Measurements from ENCODE around the gene SMG9. TPM values are rescaled to one million over a fixed set of nuclear protein-coding genes. Genes with fewer than 3 reads are reported as not detected.

The SMG9 gene
- total RNA-seq, 1 donor from 2014 or later, result 86.6 TPM

DNA sequence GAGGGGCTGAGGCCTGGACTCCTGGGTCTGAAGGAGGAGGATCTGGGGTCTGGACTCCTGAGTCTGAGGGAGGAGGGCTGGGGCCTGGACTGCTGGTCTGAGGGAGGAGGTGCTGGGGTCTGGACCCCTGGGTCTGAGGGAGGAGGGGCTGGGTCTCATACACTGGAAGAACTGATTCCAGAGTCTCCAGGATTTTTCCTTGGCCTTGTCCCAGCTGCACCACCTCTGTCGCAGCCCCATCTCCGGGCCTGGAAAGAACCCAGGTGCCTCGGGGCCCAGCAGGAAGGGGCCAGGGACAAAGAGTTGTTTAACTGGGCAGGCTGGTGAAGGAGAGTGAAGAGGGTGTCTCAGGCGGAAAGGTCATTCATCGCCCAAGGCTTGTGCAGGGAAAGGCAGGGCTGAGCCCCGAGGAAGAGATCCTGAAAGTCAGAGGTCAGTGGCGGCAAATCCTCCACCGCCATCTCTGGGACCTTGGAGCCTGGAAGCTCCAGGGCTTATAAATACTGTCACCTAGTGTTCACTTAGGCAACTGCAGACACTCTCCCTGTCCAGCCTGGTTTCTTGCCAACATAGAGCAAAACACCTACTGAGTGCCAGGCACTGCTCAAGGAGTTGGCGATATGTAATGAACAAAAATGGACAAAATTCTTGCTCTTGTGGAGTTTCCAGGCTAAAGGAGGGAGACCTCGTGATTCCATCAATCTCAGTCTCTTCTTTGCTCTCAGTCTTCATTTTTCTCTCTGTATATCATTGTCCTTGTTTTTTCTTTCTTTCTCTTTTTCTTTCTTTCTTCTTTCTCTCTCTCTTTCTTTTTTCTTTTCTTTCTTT lies 30.4 kb upstream of the SMG9 start:
- peak; percentile 89 for DNase-seq
- Mint-ChIP-seq H3K4me3 (peak overlapping the region; percentile 75), H3K9me3 (no peaks in the 10 kb centered on the region), H3K27me3 (peaks cover 4% of the 10 kb centered on the region), H3K36me3 (ENCODE audit: low read depth) (peaks cover 5% of the 10 kb centered on the region), H3K4me1 (peaks cover 39% of the 10 kb centered on the region), H3K27ac (peak overlapping the region; percentile 92)
- intact Hi-C loops (cut with micrococcal nuclease), result loop anchor here (1.0 to 5.0 kb wide), 2 partner anchors 40 to 258 kb away; partner anchors contain the start of gene ETHE1

DNA sequence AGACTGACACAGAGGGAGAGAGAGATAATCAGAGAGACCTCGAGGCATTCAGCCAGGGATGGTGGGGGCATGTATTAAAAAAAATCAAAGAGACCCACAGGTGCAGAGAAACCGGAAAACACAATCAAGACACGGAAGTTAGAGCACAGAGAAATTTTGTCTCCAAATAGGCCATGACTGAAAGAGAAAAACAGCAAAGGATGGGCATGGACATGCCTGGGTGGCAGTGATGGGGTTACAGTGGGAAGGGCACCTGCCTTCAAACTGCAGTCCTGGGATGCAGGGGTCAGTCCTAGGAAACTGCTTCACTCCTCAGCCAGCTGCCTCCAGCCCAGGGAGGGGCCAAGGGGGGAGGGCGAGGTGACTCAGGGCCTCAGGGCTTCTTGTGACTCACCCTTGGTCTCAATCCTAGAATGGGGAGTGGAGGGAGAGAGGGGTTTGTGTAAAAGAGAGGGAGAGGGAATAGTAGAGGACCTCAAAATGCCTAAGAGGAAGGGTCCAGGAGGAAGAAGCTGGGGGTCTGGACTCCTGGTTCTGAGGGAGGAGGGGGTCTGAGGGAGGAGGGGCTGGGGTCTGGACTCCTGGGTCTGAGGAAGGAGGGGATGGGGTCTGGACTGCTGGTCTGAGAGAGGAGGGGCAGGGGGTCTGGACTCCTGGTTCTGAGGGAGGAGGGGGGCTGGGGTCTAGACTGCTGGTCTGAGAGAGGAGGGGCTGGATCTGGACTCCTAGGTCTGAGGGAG lies 29.6 kb upstream of the SMG9 start:
- Mint-ChIP-seq H3K9me3 (no peaks in the 10 kb centered on the region), H3K4me1 (peaks cover 43% of the 10 kb centered on the region), H3K36me3 (ENCODE audit: low read depth) (peaks cover 12% of the 10 kb centered on the region), H3K27ac (peak overlapping the region; percentile 92), H3K27me3 (peaks cover 4% of the 10 kb centered on the region), H3K4me3 (peak overlapping the region; percentile 75)
- DNase-seq, result peak; percentile 82
- intact Hi-C loops (cut with micrococcal nuclease), result loop anchor here (5.0 kb wide), 1 partner anchor 257 kb away; the partner anchor contains the start of gene ETHE1

DNA sequence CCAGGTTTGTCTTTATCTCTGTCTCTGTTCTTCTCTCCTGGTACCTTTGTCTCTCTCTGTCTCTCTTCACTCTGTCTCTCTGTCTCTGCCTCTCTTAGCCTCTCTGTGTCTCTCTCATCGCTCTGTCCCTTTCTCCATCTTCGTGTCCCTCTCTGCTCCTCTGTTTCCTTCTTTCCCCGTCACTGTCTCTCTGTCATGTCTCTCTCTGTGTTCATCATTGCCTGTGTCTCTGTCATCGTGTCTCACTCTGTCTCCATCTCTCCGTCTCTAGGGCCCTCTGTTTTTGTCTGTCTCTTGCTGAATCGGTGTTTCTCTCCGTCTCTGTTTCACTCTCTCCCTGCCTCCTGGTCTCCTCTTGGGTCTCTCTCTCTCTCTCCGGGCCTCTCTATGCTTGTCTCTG lies 28.9 kb upstream of the SMG9 start:
- H3K27ac Mint-ChIP-seq, result peak overlapping the region; percentile 92
- peak overlapping the region; percentile 75 for H3K4me3 Mint-ChIP-seq
- H3K27me3 Mint-ChIP-seq, result peaks cover 4% of the 10 kb centered on the region
- H3K36me3 Mint-ChIP-seq (ENCODE audit: low read depth), result peaks cover 20% of the 10 kb centered on the region
- H3K4me1 Mint-ChIP-seq, result peaks cover 50% of the 10 kb centered on the region
- no peaks in the 10 kb centered on the region for H3K9me3 Mint-ChIP-seq
- no peak for DNase-seq
- intact Hi-C loops (cut with micrococcal nuclease), result loop anchor here (5.0 kb wide), 1 partner anchor 256 kb away; the partner anchor contains the start of gene ETHE1

- peak overlapping the region; percentile 92 for H3K27ac Mint-ChIP-seq
- H3K9me3 Mint-ChIP-seq, result no peaks in the 10 kb centered on the region
- peak overlapping the region; percentile 25 for H3K4me3 Mint-ChIP-seq
- peaks cover 27% of the 10 kb centered on the region for H3K36me3 Mint-ChIP-seq (ENCODE audit: low read depth)
- H3K27me3 Mint-ChIP-seq, result peaks cover 4% of the 10 kb centered on the region
- intact Hi-C loops (cut with micrococcal nuclease), result loop anchor here (5.0 kb wide), 1 partner anchor 255 kb away; the partner anchor contains the start of gene ETHE1
- peak; percentile 64 for DNase-seq
- H3K4me1 Mint-ChIP-seq, result peaks cover 58% of the 10 kb centered on the region
These were observed 28.0 kb upstream of the SMG9 start for GRCh38 chr19:43782689-43783231.

DNA sequence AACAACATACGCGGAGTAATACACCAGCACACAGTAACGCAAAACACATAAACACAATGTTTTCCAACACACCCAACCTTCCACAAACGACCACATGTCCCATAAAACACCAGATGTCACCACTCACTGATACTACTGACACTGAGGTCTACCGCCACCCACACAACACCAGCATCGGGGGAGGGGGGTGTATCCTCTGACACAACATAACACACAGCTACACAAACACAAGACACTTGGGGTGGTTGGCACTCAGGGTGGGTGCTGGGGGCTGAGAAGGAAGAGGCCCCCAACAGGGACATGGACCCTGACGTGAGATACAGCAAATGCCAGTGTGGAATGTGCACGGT lies 27.5 kb upstream of the SMG9 start:
- Mint-ChIP-seq H3K4me3 (peak overlapping the region; percentile 23), H3K9me3 (no peaks in the 10 kb centered on the region), H3K27ac (peak overlapping the region; percentile 87), H3K27me3 (peaks cover 2% of the 10 kb centered on the region), H3K4me1 (peaks cover 61% of the 10 kb centered on the region), H3K36me3 (ENCODE audit: low read depth) (peaks cover 29% of the 10 kb centered on the region)
- DNase-seq, result no peak
- intact Hi-C loops (cut with micrococcal nuclease), result loop anchor here (5.0 kb wide), 1 partner anchor 255 kb away; the partner anchor contains the start of gene ETHE1

DNA sequence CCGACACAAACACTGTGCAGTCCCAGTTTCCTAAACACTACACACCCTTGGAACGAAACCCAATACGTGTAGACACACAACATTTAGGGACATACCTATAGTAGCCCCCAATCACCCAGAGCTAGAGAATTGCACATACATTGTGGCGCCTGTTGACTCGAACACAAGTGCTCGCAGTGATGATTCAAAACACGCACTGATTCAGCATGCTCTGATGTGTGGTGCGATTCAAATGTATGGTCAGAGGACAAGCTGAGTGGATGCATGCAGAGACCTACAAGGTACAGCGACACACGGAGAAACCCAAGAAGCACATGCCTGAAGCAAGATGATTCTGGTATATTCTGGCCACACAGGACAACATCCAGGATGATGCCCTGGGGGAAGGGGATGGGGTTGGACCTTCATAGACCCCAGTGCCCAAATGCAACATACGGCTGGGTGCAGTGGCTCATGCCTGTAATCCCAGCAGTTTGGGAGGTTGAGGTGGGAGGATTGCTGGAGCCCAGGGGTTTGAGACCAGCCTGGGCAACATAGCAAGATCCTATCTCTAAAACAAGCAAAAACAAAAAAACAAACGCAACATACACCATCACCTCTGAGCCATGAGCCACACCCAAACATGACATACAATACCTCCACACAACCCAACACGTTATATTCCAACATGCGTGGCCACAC lies 27.0 kb upstream of the SMG9 start:
- intact Hi-C loops (cut with micrococcal nuclease), result loop anchor here (1.0 to 5.0 kb wide), 4 partner anchors 16 to 254 kb away; partner anchors contain the start of genes ETHE1 and SMG9
- Mint-ChIP-seq H3K9me3 (peaks cover 3% of the 10 kb centered on the region), H3K4me1 (peaks cover 66% of the 10 kb centered on the region), H3K27ac (peak overlapping the region; percentile 87), H3K36me3 (ENCODE audit: low read depth) (peaks cover 34% of the 10 kb centered on the region), H3K27me3 (no peaks in the 10 kb centered on the region), H3K4me3 (peak overlapping the region; percentile 85)
- peak; percentile 63 for DNase-seq

DNA sequence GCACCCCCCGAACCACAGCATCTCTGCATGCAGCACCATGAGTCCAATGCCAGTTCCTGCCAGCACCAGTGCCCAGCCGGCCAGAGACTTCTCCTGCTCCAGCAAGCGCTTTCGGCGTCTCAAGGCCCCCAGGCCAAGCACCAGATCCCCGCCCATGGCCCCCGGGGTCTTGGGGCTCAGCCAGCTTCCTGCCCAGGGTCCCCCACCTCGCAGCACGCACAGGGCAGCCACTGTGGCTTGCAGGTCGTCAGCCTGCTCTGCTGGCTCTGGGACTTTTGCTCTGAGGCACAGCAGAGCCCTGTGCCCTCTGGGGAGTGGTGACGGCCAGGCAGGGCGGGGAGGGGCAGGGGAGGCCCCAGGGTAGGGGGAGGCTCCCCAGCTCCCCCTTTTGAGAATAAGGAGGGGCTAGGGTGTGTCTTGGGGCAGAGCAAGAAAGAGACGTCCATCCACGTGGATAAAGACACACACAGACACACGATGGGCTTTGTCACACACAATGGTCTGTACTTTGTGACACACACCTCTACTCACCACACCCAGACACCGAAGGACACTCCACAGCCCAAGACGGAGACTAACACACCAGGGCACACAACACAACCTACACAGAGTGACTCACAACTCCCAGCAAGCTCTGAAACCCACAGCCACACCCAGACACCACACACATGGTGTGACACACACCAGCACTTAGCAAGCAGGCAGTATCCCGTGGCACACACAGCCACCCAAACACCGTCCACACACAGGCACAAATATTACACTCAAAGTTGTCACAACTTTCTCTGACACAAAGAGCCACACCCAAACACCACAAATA lies 26.2 kb upstream of the SMG9 start, which contains the start of gene KCNN4:
Gene KCNN4, minus strand, starts transcription at position 268 of the 820 bp plus-strand sequence. Its CDS starts 112 bp downstream, at position 156.
- Mint-ChIP-seq H3K9me3 (peaks cover 3% of the 10 kb centered on the region), H3K4me1 (peaks cover 74% of the 10 kb centered on the region), H3K27me3 (no peaks in the 10 kb centered on the region), H3K36me3 (ENCODE audit: low read depth) (peaks cover 41% of the 10 kb centered on the region), H3K4me3 (peak within 1 kb of the TSS; percentile 85), H3K27ac (peak within 1 kb of the TSS; percentile 87)
- intact Hi-C loops (cut with micrococcal nuclease), result loop anchor here (1.0 to 5.0 kb wide), 4 partner anchors 16 to 254 kb away; partner anchors contain the start of genes ETHE1 and SMG9
- peak; percentile 87 for DNase-seq

DNA sequence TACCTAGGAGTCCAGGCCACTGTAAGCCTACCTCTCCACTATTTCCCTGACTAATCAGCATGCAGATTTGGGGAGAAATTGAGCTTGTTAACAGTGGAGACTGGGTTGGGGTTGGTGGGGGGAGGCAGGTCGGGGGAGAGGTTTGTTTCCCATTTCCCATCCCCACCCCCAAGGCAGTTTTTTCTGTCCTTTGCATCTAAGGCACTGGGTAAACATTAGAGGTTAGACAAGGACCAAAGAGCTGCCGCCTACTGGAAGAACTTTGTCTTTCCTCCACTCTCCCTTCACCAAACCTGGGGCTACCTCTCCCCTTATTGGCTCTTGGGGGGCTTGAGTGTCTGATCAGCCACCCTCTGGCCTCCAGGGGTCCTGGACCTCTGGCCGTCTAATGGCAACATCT lies 25.1 kb upstream of the SMG9 start:
- Mint-ChIP-seq H3K4me3 (peak overlapping the region; percentile 85), H3K4me1 (peaks cover 74% of the 10 kb centered on the region), H3K9me3 (peaks cover 3% of the 10 kb centered on the region), H3K36me3 (ENCODE audit: low read depth) (peaks cover 52% of the 10 kb centered on the region), H3K27me3 (no peaks in the 10 kb centered on the region), H3K27ac (peak overlapping the region; percentile 87)
- intact Hi-C loops (cut with micrococcal nuclease), result loop anchor here (2.0 to 5.0 kb wide), 2 partner anchors 111 to 253 kb away; partner anchors contain the start of gene ETHE1
- DNase-seq, result peak; percentile 76

DNA sequence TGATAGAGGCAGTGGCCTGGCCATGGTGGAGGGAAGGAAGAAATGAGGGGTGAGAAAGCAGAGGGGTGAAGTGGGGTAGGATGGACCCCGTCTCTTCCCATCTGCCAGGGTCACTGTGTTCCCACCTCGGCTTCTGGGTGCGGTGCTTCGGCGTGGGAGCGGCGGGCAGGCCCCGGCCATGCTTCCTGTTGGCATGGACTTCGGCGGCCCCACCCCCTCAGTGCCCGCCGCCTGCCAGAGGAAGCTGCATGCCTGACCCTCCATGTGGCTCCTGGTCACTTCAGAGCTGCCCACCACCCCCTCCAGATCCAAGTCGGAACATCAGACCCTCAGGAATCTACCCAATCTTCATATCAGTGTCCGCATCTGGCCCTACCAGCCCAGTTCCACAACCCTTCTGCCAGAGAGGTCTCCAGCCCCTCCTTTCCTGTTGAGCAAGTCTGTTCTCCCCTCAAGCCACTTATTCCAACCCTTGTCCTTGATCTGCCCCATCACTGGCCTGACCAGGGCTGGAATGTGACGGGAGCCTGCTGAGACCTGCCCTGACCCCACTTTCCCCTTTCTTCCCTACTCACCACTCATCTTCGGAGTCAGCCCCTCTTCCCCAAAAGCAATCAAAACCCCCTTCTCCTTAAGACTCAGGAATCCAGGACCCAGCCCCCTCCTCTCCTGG lies 24.5 kb upstream of the SMG9 start:
- Mint-ChIP-seq H3K4me1 (peaks cover 68% of the 10 kb centered on the region), H3K27me3 (no peaks in the 10 kb centered on the region), H3K4me3 (peak overlapping the region; percentile 85), H3K27ac (peak overlapping the region; percentile 87), H3K36me3 (ENCODE audit: low read depth) (peaks cover 54% of the 10 kb centered on the region), H3K9me3 (peaks cover 3% of the 10 kb centered on the region)
- intact Hi-C loops (cut with micrococcal nuclease), result no loop called here
- DNase-seq, result no peak

- H3K27ac Mint-ChIP-seq, result peak overlapping the region; percentile 87
- no peaks in the 10 kb centered on the region for H3K27me3 Mint-ChIP-seq
- H3K4me1 Mint-ChIP-seq, result peaks cover 62% of the 10 kb centered on the region
- DNase-seq, result no peak
- H3K36me3 Mint-ChIP-seq (ENCODE audit: low read depth), result peaks cover 59% of the 10 kb centered on the region
- intact Hi-C loops (cut with micrococcal nuclease), result no loop called here
- H3K9me3 Mint-ChIP-seq, result peaks cover 3% of the 10 kb centered on the region
- H3K4me3 Mint-ChIP-seq, result peak overlapping the region; percentile 85
These were observed 23.9 kb upstream of the SMG9 start for GRCh38 chr19:43778651-43779050.

GRCh38 chr19:43777163-43777695 lies 22.5 kb upstream of the SMG9 start:
- intact Hi-C loops (cut with micrococcal nuclease), result no loop called here
- peaks cover 73% of the 10 kb centered on the region for H3K36me3 Mint-ChIP-seq (ENCODE audit: low read depth)
- peak overlapping the region; percentile 87 for H3K27ac Mint-ChIP-seq
- peaks cover 3% of the 10 kb centered on the region for H3K9me3 Mint-ChIP-seq
- H3K27me3 Mint-ChIP-seq, result no peaks in the 10 kb centered on the region
- peak; percentile 77 for DNase-seq
- peaks cover 56% of the 10 kb centered on the region for H3K4me1 Mint-ChIP-seq
- peak overlapping the region; percentile 85 for H3K4me3 Mint-ChIP-seq

- no peaks in the 10 kb centered on the region for H3K27me3 Mint-ChIP-seq
- H3K36me3 Mint-ChIP-seq (ENCODE audit: low read depth), result peaks cover 80% of the 10 kb centered on the region
- DNase-seq, result peak; percentile 70
- H3K9me3 Mint-ChIP-seq, result peaks cover 3% of the 10 kb centered on the region
- H3K4me1 Mint-ChIP-seq, result peaks cover 48% of the 10 kb centered on the region
- peak overlapping the region; percentile 85 for H3K4me3 Mint-ChIP-seq
- H3K27ac Mint-ChIP-seq, result peak overlapping the region; percentile 87
- intact Hi-C loops (cut with micrococcal nuclease), result loop anchor here (1.0 kb wide), 1 partner anchor 11 kb away; no protein-coding TSS in a partner anchor
These were observed 21.5 kb upstream of the SMG9 start for GRCh38 chr19:43776286-43776685.

Measured in activated CD4-positive, alpha-beta T cell treated with anti-CD3 and anti-CD28 coated beads, Interleukin-2, amount 10 ng/mL, durations not matched to agents 24 days and 14 days (primary cell).